GM12878 (cell line): ENCODE measurements around the gene CENPE. TPM values are rescaled to one million over a fixed set of nuclear protein-coding genes. Genes with fewer than 3 reads are reported as not detected.

Experiments
- polyA plus RNA-seq, 11 experiments: library from polyadenylated mRNA; depleted of rRNA in 4 of 11; unstranded in 6 of 11; stranded (reverse) in 5 of 11; fragments of >200 nt; fragmentation: Nextera tagmentation in 4 of 11; fragmentation: Illumina TruSeq in 1 of 11; extraction: Ambion mirVana in 4 of 11; extraction: Trizol in 1 of 11; gene quantifications; 1 replicate in 1 of 11; 2 replicates in 10 of 11; pipeline versions ENCODE4 v1.2.1 to v1.2.3, GENCODE V29; 2011 to 2016; ENCODE audit warnings: inconsistent platforms in 2 of 11, missing spikeins in 2 of 11, low read depth in 1 of 11
- total RNA-seq, 4 experiments: library from RNA; depleted of rRNA in 3 of 4; stranded (reverse); fragments of >200 nt in 3 of 4; fragmentation: Illumina TruSeq in 1 of 4; extraction: Trizol in 1 of 4; gene quantifications; 2 replicates each; pipeline versions ENCODE4 v1.2.1 to v1.2.3, GENCODE V29; 2013 to 2021
- TF ChIP-seq, protein P1 (sequence below): fragments of 450-650 bp; IDR thresholded peaks from 2 replicates; pipeline ENCODE4 v1.6.1; 2017; ENCODE audit warnings: mild to moderate bottlenecking, moderate library complexity
- TF ChIP-seq, protein P2 (sequence below): fragments of 450-650 bp; IDR thresholded peaks from 2 replicates; pipeline ENCODE4 v1.6.1; 2017; ENCODE audit warnings: low read depth, mild to moderate bottlenecking, moderate library complexity
- TF ChIP-seq, protein P3 (sequence below): IDR thresholded peaks from 2 replicates; pipeline ENCODE4 v1.6.1; 2011; ENCODE audit warnings: low read depth, mild to moderate bottlenecking, low read length, moderate library complexity, borderline replicate concordance; ENCODE audit errors: extremely low read depth

CENPE gene
- total and polyA plus RNA-seq, 10 of the 15 experiments (the other 5 are each of a cell fraction or from before 2014, with no cell fraction given), result 10.2 to 53.6 (median 25.2) TPM

DNA sequence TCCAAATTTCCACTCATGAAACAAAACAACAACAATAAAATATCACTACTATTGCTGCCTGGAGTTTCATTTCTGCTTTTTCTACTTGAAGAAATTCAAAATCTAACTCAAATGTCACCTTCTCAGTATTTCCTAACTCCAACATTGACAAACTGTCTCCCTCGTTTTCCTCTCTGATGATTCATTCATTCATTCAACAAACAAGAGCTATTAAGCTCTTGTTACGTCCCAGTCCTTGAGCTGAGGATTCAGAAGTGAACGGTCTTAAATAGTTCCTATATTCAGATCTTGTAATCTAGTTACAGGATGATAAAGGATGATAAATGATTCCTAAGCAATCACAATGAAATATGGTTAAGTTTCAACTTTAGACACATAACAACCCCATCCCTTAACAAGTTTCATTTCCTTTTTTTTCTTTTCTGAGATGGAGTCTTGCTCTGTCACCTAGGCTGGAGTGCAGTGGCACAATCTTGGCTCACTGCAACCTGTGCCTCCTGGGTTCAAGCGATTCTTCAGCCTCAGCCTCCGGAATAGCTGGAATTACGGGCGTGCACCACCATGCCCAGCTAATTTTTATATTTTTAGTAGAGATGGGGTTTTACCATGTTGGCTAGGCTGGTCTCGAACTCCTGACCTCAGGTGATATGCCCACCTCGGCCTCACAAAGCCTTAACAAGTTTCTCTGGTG, 123.3 kb downstream of the CENPE start (continued):
- TF ChIP-seq, protein P1, sequence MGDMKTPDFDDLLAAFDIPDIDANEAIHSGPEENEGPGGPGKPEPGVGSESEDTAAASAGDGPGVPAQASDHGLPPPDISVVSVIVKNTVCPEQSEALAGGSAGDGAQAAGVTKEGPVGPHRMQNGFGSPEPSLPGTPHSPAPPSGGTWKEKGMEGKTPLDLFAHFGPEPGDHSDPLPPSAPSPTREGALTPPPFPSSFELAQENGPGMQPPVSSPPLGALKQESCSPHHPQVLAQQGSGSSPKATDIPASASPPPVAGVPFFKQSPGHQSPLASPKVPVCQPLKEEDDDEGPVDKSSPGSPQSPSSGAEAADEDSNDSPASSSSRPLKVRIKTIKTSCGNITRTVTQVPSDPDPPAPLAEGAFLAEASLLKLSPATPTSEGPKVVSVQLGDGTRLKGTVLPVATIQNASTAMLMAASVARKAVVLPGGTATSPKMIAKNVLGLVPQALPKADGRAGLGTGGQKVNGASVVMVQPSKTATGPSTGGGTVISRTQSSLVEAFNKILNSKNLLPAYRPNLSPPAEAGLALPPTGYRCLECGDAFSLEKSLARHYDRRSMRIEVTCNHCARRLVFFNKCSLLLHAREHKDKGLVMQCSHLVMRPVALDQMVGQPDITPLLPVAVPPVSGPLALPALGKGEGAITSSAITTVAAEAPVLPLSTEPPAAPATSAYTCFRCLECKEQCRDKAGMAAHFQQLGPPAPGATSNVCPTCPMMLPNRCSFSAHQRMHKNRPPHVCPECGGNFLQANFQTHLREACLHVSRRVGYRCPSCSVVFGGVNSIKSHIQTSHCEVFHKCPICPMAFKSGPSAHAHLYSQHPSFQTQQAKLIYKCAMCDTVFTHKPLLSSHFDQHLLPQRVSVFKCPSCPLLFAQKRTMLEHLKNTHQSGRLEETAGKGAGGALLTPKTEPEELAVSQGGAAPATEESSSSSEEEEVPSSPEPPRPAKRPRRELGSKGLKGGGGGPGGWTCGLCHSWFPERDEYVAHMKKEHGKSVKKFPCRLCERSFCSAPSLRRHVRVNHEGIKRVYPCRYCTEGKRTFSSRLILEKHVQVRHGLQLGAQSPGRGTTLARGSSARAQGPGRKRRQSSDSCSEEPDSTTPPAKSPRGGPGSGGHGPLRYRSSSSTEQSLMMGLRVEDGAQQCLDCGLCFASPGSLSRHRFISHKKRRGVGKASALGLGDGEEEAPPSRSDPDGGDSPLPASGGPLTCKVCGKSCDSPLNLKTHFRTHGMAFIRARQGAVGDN, result 0 out of 2 replicates have a peak, but pooled peaks have one; percentile 39
- TF ChIP-seq, protein P2, sequence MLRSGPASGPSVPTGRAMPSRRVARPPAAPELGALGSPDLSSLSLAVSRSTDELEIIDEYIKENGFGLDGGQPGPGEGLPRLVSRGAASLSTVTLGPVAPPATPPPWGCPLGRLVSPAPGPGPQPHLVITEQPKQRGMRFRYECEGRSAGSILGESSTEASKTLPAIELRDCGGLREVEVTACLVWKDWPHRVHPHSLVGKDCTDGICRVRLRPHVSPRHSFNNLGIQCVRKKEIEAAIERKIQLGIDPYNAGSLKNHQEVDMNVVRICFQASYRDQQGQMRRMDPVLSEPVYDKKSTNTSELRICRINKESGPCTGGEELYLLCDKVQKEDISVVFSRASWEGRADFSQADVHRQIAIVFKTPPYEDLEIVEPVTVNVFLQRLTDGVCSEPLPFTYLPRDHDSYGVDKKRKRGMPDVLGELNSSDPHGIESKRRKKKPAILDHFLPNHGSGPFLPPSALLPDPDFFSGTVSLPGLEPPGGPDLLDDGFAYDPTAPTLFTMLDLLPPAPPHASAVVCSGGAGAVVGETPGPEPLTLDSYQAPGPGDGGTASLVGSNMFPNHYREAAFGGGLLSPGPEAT, result peak; percentile 37
- TF ChIP-seq, protein P3, sequence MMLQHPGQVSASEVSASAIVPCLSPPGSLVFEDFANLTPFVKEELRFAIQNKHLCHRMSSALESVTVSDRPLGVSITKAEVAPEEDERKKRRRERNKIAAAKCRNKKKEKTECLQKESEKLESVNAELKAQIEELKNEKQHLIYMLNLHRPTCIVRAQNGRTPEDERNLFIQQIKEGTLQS, result no peak
